OCI-LY3 (cell line): Measurements from ENCODE around the gene PIMREG.

Experiments used
- H2AFZ ChIP-seq: fragments of 200-600, 300-600 bp; shearing (Covaris generic); 2 replicates; pipeline ENCODE4 v1.6.0; 2014; ENCODE audit warnings: antibody characterized with exemption, low read depth, low read length
- H3K27ac ChIP-seq: fragments of 200-600, 300-600 bp; sonication (generic); 2 replicates; pipeline ENCODE4 v1.5.1; 2014; ENCODE audit warnings: mild to moderate bottlenecking, low read length, moderate library complexity, mixed read lengths
- H3K27me3 ChIP-seq: fragments of 200-600, 300-600 bp; sonication (generic); 2 replicates; pipeline ENCODE4 v1.6.1; 2014; ENCODE audit warnings: low read depth, low read length, mixed read lengths
- H3K36me3 ChIP-seq: fragments of 200-600, 300-600 bp; sonication (generic); replicated peaks from 2 replicates; pipeline ENCODE3; 2014; ENCODE audit warnings: low read depth, low read length, mixed read lengths
- H3K4me1 ChIP-seq: fragments of 300-600, 200-600 bp; sonication (generic); 2 replicates; pipeline ENCODE4 v1.6.1; 2014; ENCODE audit warnings: low read length, mixed read lengths
- H3K4me2 ChIP-seq: fragments of 200-600, 300-600 bp; sonication (generic); 2 replicates; pipeline ENCODE4 v1.6.1; 2014; ENCODE audit warnings: low read length, mixed read lengths
- H3K4me3 ChIP-seq: fragments of 300-600, 200-600 bp; sonication (generic); 2 replicates; pipeline ENCODE4 v1.5.1; 2014; ENCODE audit warnings: antibody characterized with exemption, mild to moderate bottlenecking, low read length, moderate library complexity
- H3K79me2 ChIP-seq: fragments of 300-600, 200-600 bp; shearing (Covaris generic); 2 replicates; pipeline ENCODE4 v1.6.1; 2014; ENCODE audit warnings: mild to moderate bottlenecking, low read length, mixed read lengths
- H3K9ac ChIP-seq: fragments of 300-600, 200-600 bp; shearing (Covaris generic); 2 replicates; pipeline ENCODE4 v1.6.0; 2014; ENCODE audit warnings: mild to moderate bottlenecking, low read length, moderate library complexity
- H3K9me3 ChIP-seq: fragments of 200-600, 300-600 bp; shearing (Covaris generic); 2 replicates; pipeline ENCODE4 v1.6.1; 2014; ENCODE audit warnings: low read length, mixed read lengths; ENCODE audit not compliant: insufficient read depth
- H4K20me1 ChIP-seq: fragments of 200-600, 300-600 bp; sonication (generic); 2 replicates; pipeline ENCODE4 v1.6.1; 2016; ENCODE audit warnings: low read length, mixed read lengths; ENCODE audit not compliant: insufficient read depth
- CTCF ChIP-seq: fragments of 200-600, 300-600 bp; sonication (generic); IDR thresholded peaks from 2 replicates; pipeline ENCODE4 v1.5.1; 2014; ENCODE audit warnings: antibody characterized with exemption, low read length, low read depth
- EZH2phosphoT487 ChIP-seq: fragments of 200-600 bp; shearing (Covaris generic); IDR thresholded peaks from 2 replicates; pipeline ENCODE4 v1.6.1; 2018; ENCODE audit warnings: antibody characterized with exemption, mixed run types, low read depth

Gene PIMREG

GRCh38 chr17:6491071-6491700, 46.9 kb downstream of the PIMREG start:
- Histone ChIP-seq H3K4me3 (no peak overlapping the region), H3K9ac (no peak overlapping the region), H2AFZ (no peak overlapping the region), H3K4me2 (no peak overlapping the region), H3K79me2 (no peaks in the 10 kb centered on the region), H3K4me1 (no peaks in the 10 kb centered on the region), H3K27ac (no peak overlapping the region), H3K9me3 (no peaks in the 10 kb centered on the region), H3K36me3 (no peaks in the 10 kb centered on the region), H4K20me1 (no peaks in the 10 kb centered on the region), H3K27me3 (no peaks in the 10 kb centered on the region)
- TF ChIP-seq EZH2phosphoT487 (no peak), CTCF (no peak)

GRCh38 chr17:6492892-6493674, 48.8 kb downstream of the PIMREG start:
- H4K20me1 ChIP-seq: no peaks in the 10 kb centered on the region
- no peaks in the 10 kb centered on the region for H3K36me3 ChIP-seq
- no peak overlapping the region for H3K4me2 ChIP-seq
- H2AFZ ChIP-seq: no peak overlapping the region
- no peaks in the 10 kb centered on the region for H3K79me2 ChIP-seq
- no peaks in the 10 kb centered on the region for H3K27me3 ChIP-seq
- H3K9me3 ChIP-seq: no peaks in the 10 kb centered on the region
- no peak overlapping the region for H3K9ac ChIP-seq
- no peak overlapping the region for H3K27ac ChIP-seq
- H3K4me1 ChIP-seq: no peaks in the 10 kb centered on the region
- TF ChIP-seq CTCF: no peak
- TF ChIP-seq EZH2phosphoT487: no peak
- no peak overlapping the region for H3K4me3 ChIP-seq

- Histone ChIP-seq H3K4me3 (no peak overlapping the region), H4K20me1 (no peaks in the 10 kb centered on the region), H3K4me1 (no peaks in the 10 kb centered on the region), H3K36me3 (no peaks in the 10 kb centered on the region), H3K27me3 (no peaks in the 10 kb centered on the region), H3K27ac (no peak overlapping the region), H2AFZ (no peak overlapping the region), H3K79me2 (no peaks in the 10 kb centered on the region), H3K9ac (no peak overlapping the region), H3K9me3 (no peaks in the 10 kb centered on the region), H3K4me2 (no peak overlapping the region)
- TF ChIP-seq EZH2phosphoT487 (no peak), CTCF (no peak)
Observed at GRCh38 chr17:6494239-6494941, 50.1 kb downstream of the PIMREG start.
